Measurements from ENCODE around the gene WWC1.

DNA sequence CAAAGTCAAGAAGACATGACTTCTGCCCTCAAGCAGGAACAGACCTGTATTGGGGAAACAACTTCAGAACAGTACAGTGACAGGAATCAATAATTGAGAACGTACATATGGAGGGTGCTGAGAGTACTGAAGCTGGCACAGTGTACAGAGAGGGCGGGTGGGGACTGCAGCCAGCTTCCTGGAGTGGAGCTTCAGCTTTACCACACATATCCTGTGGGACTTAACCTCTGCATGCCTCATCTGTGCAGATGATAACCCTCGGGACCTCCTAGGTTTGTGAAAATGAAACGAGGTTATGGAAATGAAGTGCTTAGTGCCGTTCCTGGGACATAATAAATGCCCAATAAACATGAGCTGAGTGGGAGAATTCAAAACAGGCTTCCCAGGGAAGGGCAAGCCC is 172.8 kb downstream of the WWC1 start:
- TF ChIP-seq, protein P1, sequence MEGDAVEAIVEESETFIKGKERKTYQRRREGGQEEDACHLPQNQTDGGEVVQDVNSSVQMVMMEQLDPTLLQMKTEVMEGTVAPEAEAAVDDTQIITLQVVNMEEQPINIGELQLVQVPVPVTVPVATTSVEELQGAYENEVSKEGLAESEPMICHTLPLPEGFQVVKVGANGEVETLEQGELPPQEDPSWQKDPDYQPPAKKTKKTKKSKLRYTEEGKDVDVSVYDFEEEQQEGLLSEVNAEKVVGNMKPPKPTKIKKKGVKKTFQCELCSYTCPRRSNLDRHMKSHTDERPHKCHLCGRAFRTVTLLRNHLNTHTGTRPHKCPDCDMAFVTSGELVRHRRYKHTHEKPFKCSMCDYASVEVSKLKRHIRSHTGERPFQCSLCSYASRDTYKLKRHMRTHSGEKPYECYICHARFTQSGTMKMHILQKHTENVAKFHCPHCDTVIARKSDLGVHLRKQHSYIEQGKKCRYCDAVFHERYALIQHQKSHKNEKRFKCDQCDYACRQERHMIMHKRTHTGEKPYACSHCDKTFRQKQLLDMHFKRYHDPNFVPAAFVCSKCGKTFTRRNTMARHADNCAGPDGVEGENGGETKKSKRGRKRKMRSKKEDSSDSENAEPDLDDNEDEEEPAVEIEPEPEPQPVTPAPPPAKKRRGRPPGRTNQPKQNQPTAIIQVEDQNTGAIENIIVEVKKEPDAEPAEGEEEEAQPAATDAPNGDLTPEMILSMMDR (IDR thresholded peaks at IDR 0.05 in 2 of 3, conservative IDR thresholded peaks at IDR 0.05 in 1 of 3; ENCODE audit: borderline replicate concordance in 1 of 3, insufficient read depth in 1 of 3, low read depth in 2 of 3, low read length in 2 of 3): no peak
- TF ChIP-seq, protein P2, sequence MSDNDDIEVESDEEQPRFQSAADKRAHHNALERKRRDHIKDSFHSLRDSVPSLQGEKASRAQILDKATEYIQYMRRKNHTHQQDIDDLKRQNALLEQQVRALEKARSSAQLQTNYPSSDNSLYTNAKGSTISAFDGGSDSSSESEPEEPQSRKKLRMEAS (IDR thresholded peaks at IDR 0.05): no peak
- TF ChIP-seq SP1 (IDR thresholded peaks at IDR 0.05; ENCODE audit: low read depth) (no peak), POLR2A (IDR thresholded peaks at IDR 0.05; ENCODE audit: borderline replicate concordance, extremely low read depth, insufficient read depth, insufficient read length) (no peak), EZH2 (IDR thresholded peaks at IDR 0.05) (no peak), ELF1 (IDR thresholded peaks at IDR 0.05; ENCODE audit: borderline replicate concordance, low read depth) (no peak), JUND (IDR thresholded peaks at IDR 0.05) (no peak), ZFX (IDR thresholded peaks at IDR 0.05) (no peak), TCF7L2 (IDR thresholded peaks at IDR 0.05; ENCODE audit: borderline replicate concordance, extremely low read depth, insufficient read depth, insufficient read length) (no peak), POLR2AphosphoS5 (IDR thresholded peaks at IDR 0.05; ENCODE audit: low read depth, low read length) (no peak), EGR1 (IDR thresholded peaks at IDR 0.05; ENCODE audit: low read depth) (no peak), CEBPB (IDR thresholded peaks at IDR 0.05; ENCODE audit: low read depth) (no peak)
- TF ChIP-seq, protein P3, sequence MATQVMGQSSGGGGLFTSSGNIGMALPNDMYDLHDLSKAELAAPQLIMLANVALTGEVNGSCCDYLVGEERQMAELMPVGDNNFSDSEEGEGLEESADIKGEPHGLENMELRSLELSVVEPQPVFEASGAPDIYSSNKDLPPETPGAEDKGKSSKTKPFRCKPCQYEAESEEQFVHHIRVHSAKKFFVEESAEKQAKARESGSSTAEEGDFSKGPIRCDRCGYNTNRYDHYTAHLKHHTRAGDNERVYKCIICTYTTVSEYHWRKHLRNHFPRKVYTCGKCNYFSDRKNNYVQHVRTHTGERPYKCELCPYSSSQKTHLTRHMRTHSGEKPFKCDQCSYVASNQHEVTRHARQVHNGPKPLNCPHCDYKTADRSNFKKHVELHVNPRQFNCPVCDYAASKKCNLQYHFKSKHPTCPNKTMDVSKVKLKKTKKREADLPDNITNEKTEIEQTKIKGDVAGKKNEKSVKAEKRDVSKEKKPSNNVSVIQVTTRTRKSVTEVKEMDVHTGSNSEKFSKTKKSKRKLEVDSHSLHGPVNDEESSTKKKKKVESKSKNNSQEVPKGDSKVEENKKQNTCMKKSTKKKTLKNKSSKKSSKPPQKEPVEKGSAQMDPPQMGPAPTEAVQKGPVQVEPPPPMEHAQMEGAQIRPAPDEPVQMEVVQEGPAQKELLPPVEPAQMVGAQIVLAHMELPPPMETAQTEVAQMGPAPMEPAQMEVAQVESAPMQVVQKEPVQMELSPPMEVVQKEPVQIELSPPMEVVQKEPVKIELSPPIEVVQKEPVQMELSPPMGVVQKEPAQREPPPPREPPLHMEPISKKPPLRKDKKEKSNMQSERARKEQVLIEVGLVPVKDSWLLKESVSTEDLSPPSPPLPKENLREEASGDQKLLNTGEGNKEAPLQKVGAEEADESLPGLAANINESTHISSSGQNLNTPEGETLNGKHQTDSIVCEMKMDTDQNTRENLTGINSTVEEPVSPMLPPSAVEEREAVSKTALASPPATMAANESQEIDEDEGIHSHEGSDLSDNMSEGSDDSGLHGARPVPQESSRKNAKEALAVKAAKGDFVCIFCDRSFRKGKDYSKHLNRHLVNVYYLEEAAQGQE (IDR thresholded peaks at IDR 0.05; ENCODE audit: low read depth): no peak
- TF ChIP-seq, protein P4, sequence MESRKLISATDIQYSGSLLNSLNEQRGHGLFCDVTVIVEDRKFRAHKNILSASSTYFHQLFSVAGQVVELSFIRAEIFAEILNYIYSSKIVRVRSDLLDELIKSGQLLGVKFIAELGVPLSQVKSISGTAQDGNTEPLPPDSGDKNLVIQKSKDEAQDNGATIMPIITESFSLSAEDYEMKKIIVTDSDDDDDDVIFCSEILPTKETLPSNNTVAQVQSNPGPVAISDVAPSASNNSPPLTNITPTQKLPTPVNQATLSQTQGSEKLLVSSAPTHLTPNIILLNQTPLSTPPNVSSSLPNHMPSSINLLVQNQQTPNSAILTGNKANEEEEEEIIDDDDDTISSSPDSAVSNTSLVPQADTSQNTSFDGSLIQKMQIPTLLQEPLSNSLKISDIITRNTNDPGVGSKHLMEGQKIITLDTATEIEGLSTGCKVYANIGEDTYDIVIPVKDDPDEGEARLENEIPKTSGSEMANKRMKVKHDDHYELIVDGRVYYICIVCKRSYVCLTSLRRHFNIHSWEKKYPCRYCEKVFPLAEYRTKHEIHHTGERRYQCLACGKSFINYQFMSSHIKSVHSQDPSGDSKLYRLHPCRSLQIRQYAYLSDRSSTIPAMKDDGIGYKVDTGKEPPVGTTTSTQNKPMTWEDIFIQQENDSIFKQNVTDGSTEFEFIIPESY (IDR thresholded peaks at IDR 0.05; ENCODE audit: extremely low read depth, insufficient replicate concordance, low read length): no peak
